Activated T-cell treated with anti-CD3 and anti-CD28 coated beads, Interleukin-2, amount 50 U/mL, for 48 hours (primary cell): ENCODE measurements around the gene TBC1D8.

Experiments used
- DNase-seq, 2 experiments: peaks; one replicate each; pipeline ENCODE4 v3.0.0-alpha.2; 2020

The TBC1D8 gene

GRCh38 chr2:101109451-101110118, 41.6 kb downstream of the TBC1D8 start:
- no peak for DNase-seq

GRCh38 chr2:101108357-101108756, 42.8 kb downstream of the TBC1D8 start:
- DNase-seq, result no peak

- DNase-seq, result no peak
Measured at GRCh38 chr2:101107241-101107640, 43.9 kb downstream of the TBC1D8 start.

- no peak for DNase-seq
Measured at GRCh38 chr2:101106453-101107181, 44.6 kb downstream of the TBC1D8 start.

- DNase-seq, result no peak
Measured at GRCh38 chr2:101105654-101106053, 45.5 kb downstream of the TBC1D8 start.

GRCh38 chr2:101097638-101098037, 53.5 kb downstream of the TBC1D8 start:
- DNase-seq, result no peak

- no peak for DNase-seq
Measured at GRCh38 chr2:101096619-101097142, 54.5 kb downstream of the TBC1D8 start.

- no peak for DNase-seq
Measured at GRCh38 chr2:101094351-101094750, 56.8 kb downstream of the TBC1D8 start.

GRCh38 chr2:101089942-101090799, 61.0 kb downstream of the TBC1D8 start:
- no peak for DNase-seq

GRCh38 chr2:101089419-101089818, 61.8 kb downstream of the TBC1D8 start:
- peak in 1 of 2 experiments; percentile 26 for DNase-seq

GRCh38 chr2:101087638-101088037, 63.5 kb downstream of the TBC1D8 start:
- DNase-seq, result no peak

- no peak for DNase-seq
Measured at GRCh38 chr2:101083613-101084012, 67.6 kb downstream of the TBC1D8 start.

GRCh38 chr2:101082998-101083397, 68.2 kb downstream of the TBC1D8 start:
- no peak for DNase-seq

- no peak for DNase-seq
Measured at GRCh38 chr2:101081375-101081907, 69.7 kb downstream of the TBC1D8 start.

GRCh38 chr2:101080211-101081068, 70.7 kb downstream of the TBC1D8 start:
- no peak for DNase-seq

GRCh38 chr2:101076581-101076980, 74.6 kb downstream of the TBC1D8 start:
- DNase-seq, result no peak

- DNase-seq, result no peak
Measured at GRCh38 chr2:101064868-101065549, 86.2 kb downstream of the TBC1D8 start.

- DNase-seq, result no peak
Measured at GRCh38 chr2:101064505-101064867, 86.7 kb downstream of the TBC1D8 start.

GRCh38 chr2:101064125-101064502, 87.1 kb downstream of the TBC1D8 start:
- DNase-seq, result no peak

GRCh38 chr2:101063352-101064124, 87.6 kb downstream of the TBC1D8 start:
- no peak for DNase-seq

- DNase-seq, result no peak
Measured at GRCh38 chr2:101058386-101058785, 92.8 kb downstream of the TBC1D8 start.
